HS-27A (cell line): ENCODE measurements around the gene EP400.
"Not testable (repeated sequence)": the region's sequence is repeated elsewhere in the genome, so short reads cannot be mapped to it uniquely, and the experiment has no call there.

Source experiments
- DNase-seq: peaks from one replicate; pipeline ENCODE4 v3.0.0-alpha.2; 2012; ENCODE audit warnings: low read depth, missing footprints

The EP400 gene

DNA sequence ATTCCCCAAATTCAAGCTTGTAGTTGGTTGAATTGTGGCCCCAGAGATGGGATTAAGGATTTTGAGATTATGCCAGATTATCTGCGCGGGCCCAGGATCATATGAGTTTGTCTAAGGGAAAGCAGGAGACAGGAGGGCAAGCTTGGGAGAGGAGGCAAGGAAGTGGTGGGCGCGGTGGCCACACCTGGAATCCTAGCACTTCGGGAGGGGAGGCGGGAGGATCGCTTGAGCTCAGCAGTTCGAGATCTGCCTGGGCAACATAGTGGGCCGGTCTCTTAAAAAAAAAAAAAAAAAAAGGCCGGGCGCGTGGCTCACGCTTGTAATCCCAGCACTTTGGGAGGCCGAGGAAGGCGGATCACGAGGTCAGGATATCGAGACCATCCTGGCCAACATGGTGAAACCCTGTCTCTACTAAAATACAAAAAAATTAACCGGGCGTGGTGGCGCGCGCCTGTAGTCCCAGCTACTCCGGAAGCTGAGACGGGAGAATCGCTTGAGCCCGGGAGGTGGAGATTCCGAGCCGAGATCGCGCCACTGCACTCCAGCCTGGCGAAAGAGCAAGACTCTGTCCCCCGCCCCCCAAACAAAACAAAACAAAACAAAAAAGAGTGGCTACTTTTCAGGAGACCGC lies 21.5 kb upstream of the EP400 start:
- DNase-seq = no peak

DNA sequence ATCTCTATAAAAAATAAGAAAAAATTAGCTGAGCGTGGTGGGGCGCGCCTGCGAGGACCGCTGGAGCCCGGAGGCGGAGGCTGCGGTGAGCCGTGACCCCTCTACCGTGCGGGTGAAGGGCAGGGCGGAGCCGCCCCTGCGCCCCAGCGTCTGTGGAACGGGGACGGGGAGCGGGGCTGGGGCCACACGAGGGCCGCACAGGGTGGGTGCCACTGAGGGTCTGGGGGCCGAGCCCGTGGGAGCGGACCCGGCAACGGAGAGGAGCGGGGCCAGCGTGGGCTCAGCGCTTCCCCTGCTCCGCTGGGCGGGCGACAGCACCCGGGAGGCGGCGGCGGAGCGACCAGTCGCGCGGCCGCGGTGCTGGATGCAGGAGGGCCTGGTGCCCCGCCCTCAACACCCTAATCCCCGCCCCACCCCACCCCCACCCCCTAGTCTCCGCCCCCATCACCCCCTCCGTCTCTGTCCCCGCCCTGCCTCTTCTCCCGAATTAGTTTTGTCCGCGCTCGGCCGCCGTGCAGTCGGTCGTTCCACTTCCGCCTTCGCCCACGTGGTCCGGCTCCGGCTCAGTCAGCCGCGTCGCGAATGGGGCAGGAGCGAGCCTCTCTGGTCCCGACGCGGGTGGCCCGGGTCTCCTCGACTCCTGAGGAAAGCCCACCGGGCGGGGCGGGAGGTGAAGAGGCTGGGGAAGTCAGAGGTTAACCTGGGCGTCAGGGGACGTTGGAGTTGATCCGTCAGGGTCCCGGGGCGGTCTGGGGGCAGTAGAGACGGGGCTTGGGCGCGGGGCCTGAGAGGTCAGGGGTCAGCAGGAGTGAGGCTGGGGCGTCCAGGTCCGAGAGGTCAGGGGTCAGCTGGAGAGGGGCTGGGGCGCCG lies 20.8 kb upstream of the EP400 start, which contains the start of gene PUS1:
TSS of gene PUS1 (plus strand) at position 566 of the 870 bp plus-strand sequence. CDS start 447 bp downstream, outside the sequence.
- peak; percentile 62 for DNase-seq

DNA sequence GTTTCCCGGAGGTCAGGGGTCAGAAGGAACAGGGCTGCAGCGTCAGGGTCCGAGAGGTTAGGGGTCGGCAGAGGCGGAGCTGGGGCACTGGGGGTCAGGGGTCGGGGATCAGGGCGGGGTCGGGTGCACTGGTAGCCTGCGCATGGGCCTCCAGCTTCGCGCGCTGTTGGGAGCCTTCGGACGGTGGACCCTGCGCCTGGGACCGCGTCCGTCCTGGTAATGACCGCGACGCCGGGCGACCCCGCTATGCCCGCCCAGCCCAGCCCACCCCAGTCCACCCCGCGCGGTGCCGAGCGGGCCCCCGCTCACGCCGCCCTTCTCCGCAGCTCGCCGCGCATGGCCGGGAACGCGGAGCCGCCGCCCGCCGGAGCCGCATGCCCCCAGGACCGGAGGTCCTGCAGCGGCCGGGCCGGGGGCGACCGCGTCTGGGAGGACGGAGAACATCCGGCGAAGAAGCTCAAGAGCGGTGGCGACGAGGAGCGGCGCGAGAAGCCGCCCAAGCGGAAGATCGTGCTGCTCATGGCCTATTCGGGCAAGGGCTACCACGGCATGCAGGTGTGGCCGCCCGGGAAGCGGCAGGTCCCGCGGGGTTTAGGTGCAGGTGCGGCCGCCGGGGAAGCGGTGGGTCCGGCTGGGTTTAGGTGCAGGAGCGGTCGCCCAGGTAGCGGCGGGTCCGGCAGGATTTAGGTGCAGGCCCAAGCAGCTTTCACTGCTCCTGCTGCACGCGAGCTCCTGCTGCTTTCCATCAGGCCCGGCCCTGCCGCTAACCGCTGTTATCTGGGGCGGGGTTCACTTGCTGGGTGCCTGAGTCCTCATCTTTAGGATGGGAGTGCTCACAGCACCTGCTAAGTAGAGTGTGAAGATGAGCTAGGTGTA lies 19.9 kb upstream of the EP400 start:
- no peak for DNase-seq

DNA sequence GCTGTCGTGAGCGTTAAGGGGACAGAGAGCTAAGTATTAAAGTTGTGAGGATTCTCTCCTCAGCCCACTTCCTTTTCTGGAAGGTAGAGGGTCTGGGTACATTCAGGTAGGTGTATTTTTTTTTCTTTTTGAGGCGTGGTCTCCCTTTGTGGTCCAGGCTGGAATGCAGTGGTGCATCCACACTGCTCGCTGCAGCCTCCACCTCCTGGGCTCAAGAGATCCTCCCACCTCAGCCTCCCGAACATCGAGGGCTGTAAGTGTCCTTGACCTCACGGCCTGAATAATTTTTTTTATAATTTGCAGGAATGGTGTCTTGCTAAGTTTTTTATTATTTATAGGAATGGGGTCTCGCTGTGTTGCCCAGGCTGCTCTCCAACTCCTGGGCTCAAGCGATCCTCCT lies 19.2 kb upstream of the EP400 start:
- DNase-seq = no peak

DNA sequence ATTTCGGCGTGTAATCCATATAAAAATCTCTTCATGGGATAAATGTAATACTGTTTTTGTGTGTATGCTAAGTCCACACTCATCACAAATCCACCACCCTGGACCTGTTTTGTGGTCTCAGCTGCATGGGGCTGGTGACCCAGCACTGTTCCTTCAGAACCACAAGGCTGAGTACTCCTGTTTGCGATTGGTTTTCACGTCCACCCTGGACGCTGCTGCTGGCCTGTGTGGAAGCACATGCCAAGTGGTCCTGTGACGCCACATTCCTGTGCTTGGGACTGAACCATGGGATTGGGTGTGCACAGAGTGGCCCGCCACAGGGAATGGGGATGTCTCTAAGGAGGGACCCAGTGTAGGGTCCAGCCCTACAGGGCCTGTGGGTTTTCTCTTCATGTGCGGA lies 16.4 kb upstream of the EP400 start:
- no peak for DNase-seq

DNA sequence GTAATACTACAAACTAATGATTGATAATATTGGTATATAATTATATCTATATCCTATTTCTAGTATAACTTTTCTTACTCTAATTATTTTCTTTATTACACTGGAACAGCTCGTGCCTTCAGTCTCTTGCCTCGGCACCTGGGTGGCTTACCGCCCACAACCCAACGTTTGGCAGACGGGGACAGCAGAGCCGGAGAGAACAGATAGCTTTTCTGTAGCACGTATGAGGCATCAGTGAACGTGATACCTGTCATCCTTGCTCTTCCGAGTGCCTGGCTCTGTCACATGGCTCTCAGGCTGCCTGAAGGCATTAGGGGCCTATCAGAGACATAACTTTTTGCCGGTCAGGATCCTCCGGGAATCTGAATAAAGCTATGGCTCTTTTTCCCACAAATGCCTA lies 15.2 kb upstream of the EP400 start:
- DNase-seq = no peak

DNA sequence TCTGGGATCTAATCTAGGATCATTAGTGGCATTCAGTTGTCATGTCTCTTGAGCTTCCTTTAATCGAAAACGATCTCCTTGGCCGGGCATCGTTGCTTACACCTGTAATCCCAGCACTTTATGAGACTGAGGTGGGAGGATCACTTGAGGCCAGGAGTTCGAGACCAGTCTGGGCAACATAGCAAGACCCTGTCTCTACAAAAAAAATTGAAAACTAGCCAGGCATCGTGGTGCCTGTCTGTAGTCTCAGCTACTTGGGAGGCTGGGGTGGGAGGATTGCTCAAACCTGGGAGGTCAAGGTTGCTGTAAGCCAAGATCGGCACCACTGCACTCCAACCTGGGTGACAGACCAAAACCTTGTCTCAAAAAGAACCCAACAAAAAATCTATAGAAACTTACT lies 11.7 kb upstream of the EP400 start:
- no peak for DNase-seq

DNA sequence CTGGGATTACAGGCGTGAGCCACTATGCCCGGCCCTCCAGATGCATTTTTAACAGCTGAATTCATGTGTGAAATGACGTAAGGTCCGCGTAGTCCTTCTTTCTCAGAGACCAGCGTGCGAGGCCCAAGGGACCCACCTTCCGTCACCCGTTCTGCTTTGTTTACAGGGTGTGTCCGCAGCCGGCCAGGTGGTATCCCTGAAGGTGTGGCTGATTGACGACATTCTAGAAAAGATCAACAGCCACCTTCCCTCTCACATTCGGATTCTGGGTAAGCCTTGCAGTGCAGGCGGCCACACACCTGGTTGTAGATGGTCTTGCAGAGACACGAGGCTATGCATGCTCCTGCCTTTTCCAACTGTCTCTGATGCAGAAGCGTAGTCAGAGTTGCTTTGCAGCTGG lies 10.7 kb upstream of the EP400 start:
- DNase-seq = no peak

DNA sequence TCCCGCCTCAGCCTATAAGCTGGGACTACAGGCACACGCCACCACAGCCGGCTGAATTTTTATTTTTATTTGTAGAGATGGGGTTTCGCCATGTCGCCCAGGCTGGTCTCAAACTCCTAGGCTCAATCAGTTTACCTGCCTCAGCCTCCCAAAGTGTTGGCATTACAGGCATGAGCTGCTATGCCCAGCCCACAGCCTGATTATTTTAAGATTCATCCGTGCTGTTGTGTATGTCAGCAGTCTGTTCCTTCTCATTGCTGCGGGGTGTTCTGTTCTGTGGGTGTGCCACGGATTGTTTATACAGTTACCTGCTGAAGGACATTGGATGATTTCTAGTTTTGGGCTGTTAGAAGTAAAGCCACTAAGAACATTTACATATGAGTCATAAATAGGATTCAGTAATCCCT lies 9.6 kb upstream of the EP400 start:
- no peak for DNase-seq

DNA sequence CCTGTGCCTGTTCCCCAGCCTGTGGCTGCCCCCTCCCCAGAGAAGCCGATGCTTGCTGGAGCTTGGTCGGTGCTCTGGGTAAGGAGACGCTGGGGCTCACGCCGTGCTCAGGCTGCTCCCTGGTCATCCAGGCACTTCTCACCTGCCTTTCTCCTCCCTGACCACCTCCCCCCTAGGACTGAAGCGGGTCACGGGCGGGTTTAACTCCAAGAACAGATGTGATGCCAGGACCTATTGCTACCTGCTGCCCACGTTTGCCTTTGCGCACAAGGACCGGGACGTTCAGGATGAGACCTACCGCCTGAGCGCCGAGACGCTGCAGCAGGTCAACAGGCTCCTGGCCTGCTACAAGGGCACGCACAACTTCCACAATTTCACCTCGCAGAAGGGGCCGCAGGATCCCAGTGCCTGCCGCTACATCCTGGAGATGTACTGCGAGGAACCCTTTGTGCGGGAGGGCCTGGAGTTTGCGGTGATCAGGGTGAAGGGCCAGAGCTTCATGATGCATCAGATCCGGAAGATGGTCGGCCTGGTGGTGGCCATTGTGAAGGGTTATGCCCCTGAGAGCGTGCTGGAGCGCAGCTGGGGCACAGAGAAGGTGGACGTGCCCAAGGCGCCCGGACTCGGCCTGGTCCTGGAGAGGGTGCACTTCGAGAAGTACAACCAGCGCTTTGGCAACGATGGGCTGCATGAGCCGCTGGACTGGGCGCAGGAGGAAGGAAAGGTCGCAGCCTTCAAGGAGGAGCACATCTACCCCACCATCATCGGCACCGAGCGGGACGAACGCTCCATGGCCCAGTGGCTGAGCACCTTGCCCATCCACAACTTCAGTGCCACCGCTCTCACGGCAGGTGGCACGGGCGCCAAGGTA lies 8.4 kb upstream of the EP400 start:
- DNase-seq = no peak

DNA sequence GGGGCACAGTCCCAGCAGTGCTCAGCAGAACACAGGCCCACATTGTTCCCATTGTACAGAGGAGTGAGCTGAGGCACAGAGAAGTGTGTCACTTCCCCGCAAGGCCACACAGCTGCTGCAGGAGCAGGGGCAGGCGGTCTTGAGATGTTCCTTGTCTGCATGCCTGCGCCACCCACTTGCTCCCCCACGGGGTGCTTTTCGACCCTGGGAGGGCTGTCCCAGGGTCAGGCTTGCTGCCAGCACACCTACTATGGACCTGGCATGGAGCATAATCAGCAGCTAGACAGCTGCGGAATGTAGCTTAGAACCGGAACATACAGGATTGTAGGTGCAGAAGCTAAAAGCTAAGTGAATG lies 7.8 kb upstream of the EP400 start:
- no peak for DNase-seq

DNA sequence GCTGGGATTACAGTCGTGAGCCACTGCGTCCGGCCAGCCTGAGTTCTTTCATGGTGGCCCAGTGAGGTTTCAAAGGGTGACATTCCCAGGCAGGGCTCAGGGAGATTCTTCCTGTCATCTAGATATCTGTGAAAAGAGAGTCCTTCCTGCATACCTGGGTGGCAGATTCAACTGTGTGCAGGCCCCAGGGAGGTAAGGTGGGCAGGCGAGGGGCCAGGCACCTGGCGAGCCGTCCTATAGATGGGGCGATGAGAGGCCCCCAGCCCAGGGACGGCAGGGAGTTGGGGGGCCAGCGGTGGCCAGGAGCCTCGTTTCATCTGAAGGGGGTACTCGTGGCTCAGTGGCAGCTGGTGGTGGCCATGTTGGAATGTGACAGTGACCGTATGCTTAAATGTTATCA lies 7.1 kb upstream of the EP400 start:
- DNase-seq = no peak

DNA sequence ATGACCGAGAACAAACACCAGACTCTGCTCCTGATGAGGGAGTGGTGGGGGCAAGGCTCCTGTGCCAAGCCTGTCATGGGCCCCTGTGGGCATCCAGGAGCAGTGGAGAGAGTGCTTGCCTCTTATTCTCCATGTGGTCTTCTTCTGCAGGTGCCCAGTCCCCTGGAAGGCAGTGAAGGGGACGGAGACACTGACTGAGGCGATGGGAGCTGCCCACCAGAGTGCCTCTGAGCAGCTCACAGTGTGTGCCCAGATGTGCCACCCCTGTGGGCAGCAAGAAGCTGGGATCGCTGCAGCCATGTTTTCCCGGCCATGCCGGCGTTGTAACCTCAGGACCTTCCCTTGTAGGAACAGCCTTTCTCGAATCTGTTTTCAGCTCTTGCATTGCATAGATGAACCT lies 6.4 kb upstream of the EP400 start:
- no peak for DNase-seq

DNA sequence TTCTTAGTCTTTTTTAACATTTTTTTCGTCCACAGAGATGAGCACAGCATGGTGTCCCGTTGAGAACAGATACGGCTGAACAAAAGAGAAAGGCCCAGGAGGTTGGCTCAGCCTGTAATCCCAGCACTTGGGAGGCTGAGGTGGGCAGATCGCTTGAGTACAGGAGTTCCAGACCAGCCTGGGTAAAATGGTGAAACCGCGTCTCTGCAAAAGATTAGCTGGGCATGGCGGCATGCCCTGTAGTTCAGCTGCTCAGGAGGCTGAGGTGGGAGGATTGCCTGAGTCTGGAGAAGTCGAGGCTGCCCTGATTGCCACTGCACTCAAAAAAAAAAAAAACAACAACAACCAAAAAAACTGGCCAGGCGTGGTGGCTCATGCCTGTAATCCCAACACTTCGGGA lies 5.9 kb upstream of the EP400 start:
- no peak for DNase-seq

DNA sequence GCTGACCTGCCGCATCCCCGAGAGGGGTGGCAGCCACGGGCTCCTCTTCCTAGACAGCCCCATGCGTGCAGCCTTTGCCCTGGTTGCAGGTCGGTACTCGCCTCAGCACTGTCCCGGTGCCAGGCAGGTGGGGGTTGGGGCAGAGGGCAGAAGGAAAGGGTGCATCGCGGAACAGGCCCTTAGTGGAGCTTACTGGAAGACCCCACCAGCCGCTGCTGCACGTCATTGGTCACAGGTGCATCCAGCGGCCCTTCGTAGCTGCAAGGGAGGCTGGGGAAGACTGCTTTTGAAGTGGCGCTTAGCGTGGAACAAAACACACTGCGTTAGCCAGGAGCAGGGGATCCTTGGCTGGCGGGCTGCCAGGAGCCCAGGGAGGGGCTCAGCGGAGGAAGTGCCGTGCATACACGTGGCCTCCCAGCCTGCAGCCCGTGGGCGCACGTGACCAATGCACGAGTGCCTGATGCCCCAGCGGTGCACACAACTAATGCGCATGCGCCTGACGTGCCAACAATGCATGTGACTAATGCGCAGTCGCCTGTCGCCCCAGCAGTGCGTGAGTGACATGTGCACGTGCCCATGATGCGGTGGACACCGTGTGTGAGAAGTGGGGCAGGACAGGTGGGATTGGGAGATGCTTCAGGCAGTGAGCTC lies 5.0 kb upstream of the EP400 start:
- DNase-seq = no peak

DNA sequence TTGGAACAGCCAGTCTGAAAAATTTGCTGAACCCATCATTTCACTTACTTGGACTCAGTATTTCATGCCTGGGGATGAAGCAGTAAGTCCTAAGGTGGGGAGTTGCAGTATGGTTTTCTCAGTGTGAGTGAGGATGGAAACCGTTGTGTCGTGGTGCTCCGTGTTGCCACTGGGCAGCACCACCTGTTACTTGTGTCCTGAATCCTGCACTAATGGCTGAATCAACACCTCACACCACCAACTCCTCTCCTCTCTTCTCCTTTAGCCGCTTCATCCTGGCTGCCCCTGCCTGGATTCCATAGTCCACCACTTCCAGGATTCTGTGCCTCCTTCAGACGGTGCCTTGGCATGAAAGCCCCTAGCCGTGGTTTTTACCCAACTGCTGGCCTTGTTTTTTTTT lies 3.0 kb upstream of the EP400 start:
- no peak for DNase-seq

DNA sequence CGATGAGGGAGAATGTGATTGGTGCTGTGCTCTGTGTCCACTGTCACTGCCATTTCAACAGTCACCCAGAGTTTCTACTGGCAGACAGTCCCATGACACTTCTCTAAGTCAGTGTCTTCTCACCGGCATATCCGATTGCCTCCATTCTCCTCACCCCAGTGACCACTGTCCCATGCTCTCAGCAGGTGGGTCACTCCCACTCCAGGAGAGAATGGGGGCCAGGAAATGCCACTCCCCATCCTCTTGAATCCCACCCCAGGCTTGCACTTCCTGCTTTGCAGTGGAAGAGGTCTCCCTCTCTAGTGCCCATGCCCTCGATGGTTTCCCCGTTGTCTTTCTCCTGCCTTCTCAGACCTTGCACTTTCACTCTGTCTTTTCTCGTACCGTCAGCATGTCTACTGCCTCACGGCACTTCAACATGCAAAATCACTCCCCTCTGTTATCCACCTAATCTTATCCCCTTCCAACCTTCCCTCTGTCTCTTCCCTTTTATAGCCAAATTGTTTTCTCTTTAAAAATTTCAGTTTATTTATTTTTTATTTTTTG lies 2.2 kb upstream of the EP400 start:
- DNase-seq = no peak

DNA sequence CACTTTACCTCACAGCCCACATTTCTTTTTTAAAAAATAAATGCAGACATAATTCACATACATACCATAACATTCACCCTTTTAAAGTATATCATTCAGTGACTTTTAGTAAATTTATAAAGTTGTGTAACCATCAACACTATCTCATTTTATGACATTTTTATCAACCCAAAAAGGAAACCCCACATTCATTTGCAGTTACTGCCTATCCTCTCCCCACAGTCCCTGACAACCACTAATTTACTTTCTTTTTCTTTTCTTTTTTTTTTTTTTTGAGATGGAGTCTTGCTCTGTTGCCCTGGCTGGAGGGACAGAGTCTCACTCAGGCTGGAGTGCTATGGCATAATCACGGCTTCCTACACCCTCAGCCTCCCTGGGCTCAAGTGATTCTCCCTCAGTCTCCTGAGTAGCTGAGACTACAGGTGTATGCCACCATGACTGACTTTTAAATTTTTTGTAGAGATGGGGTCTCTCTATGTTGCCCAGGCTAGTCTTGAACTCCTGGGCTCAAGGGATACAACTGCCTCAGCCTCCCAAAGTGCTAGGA lies 1.5 kb upstream of the EP400 start:
- no peak for DNase-seq

DNA sequence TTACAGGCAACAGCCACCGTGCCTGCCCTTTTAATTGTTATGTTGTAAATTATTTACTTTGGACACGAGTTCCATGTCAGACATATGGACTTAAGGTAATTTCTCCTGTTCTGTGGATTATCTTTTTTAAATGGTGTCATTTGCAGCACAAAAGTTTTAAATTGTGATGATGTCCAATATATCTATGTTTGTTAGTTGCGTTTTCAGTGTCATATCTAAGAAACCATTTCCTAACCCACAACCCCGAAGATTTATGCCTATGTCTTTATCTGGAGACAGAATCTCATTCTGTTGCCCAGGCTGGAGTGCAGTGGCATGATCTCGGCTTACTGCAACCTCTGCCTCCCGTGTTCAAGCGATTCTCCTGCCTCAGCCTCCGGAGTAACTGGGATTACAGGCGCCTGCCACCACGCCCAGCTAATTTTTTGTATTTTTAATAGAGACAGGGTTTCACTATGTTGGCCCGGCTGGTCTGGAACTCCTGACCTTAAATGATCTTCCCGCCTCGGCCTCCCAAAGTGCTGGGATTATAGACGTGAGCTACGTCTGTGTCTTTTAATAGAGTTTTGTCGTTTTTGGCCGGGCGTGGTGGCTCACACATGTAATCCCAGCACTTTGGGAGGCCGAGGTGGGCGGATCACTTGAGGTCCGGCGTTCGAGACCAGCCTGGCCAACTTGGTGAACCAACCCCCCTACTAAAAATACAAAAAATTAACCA lies 870 bp upstream of the EP400 start:
- not testable (repeated sequence) for DNase-seq
